Fibroblast of the aortic adventitia (primary cell): ENCODE results near the gene GPR62. TPM values are rescaled to one million over a fixed set of nuclear protein-coding genes. Genes with fewer than 3 reads are reported as not detected.
"Not testable (repeated sequence)": the region's sequence is repeated elsewhere in the genome, so short reads cannot be mapped to it uniquely, and the experiment has no call there.

ENCODE experiments used
- DNase-seq: peaks from one replicate; pipeline ENCODE4 v3.0.0-alpha.2; 2010; ENCODE audit warnings: low read depth
- H3K4me3 ChIP-seq: 2 replicates; pipeline ENCODE4 v1.5.1; 2011; ENCODE audit warnings: low read depth, mild to moderate bottlenecking, control low read depth, low read length, moderate library complexity
- total RNA-seq: library from RNA; depleted of rRNA; stranded (reverse); fragments of >200 nt; gene quantifications from 2 replicates; pipeline ENCODE4 v1.2.3, GENCODE V29; 2012; ENCODE audit warnings: low replicate concordance
- TF ChIP-seq, protein P1 (sequence below): IDR thresholded peaks from 2 replicates; pipeline ENCODE4 v1.5.1; 2011; ENCODE audit warnings: mild to moderate bottlenecking, low read length, control low read depth, inconsistent platforms; ENCODE audit not compliant: insufficient read depth

Gene GPR62, protein sequence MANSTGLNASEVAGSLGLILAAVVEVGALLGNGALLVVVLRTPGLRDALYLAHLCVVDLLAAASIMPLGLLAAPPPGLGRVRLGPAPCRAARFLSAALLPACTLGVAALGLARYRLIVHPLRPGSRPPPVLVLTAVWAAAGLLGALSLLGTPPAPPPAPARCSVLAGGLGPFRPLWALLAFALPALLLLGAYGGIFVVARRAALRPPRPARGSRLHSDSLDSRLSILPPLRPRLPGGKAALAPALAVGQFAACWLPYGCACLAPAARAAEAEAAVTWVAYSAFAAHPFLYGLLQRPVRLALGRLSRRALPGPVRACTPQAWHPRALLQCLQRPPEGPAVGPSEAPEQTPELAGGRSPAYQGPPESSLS
- total RNA-seq = 0.09 TPM in 1 of 2 replicates, not detected in the other

DNA sequence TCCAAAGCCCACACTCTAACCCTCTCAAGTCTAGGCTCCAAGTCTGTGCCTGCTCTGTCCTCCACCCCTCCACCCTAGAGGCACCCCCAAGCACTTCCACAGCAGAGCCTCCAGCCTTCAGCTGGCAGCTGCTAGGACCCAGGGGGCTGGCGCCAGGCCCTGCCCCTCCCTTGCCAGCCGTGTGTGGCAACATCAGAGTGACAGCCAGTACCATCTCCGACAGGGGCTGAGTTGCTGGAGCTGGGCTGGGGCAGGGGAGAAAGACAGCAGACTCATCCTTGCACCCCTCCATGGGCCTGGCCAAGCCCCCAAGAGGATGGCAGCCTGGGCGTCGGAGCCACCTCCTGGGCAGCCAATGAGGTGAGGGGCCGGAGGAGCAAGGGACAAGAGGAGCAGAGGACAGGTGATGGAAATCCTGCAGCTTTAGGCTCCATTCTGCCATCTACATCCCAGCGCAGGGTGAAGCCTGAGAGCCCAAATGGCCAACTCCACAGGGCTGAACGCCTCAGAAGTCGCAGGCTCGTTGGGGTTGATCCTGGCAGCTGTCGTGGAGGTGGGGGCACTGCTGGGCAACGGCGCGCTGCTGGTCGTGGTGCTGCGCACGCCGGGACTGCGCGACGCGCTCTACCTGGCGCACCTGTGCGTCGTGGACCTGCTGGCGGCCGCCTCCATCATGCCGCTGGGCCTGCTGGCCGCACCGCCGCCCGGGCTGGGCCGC lies at the start of gene GPR62:
GPR62 (plus strand) TSS at position 207 of the 718 bp plus-strand sequence; CDS start at position 479, 272 bp downstream.
- H3K4me3 ChIP-seq = no peak within 1 kb of the TSS
- DNase-seq = no peak
- TF ChIP-seq, protein P1, sequence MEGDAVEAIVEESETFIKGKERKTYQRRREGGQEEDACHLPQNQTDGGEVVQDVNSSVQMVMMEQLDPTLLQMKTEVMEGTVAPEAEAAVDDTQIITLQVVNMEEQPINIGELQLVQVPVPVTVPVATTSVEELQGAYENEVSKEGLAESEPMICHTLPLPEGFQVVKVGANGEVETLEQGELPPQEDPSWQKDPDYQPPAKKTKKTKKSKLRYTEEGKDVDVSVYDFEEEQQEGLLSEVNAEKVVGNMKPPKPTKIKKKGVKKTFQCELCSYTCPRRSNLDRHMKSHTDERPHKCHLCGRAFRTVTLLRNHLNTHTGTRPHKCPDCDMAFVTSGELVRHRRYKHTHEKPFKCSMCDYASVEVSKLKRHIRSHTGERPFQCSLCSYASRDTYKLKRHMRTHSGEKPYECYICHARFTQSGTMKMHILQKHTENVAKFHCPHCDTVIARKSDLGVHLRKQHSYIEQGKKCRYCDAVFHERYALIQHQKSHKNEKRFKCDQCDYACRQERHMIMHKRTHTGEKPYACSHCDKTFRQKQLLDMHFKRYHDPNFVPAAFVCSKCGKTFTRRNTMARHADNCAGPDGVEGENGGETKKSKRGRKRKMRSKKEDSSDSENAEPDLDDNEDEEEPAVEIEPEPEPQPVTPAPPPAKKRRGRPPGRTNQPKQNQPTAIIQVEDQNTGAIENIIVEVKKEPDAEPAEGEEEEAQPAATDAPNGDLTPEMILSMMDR = no peak

DNA sequence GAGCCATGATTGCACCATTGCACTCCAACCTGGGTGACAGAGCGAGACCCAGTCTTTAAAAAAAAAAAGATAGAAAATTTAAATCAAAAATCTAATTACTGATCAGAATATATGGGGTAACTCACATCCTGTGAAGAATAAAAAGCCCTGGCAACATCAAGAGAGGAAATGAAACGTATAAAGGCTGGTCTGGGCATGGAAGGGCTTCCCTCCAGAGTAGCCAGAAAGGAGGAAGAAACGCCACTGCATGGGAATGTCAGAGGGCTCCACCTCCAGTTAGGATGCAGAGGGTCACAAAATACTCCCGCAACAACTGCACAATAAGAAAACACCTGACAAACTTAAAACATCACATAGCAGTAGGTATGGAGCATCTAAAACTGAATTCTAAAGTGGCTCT lies 47.2 kb upstream of the GPR62 start:
- TF ChIP-seq, protein P1 = no peak
- no peak overlapping the region for H3K4me3 ChIP-seq
- DNase-seq = no peak

DNA sequence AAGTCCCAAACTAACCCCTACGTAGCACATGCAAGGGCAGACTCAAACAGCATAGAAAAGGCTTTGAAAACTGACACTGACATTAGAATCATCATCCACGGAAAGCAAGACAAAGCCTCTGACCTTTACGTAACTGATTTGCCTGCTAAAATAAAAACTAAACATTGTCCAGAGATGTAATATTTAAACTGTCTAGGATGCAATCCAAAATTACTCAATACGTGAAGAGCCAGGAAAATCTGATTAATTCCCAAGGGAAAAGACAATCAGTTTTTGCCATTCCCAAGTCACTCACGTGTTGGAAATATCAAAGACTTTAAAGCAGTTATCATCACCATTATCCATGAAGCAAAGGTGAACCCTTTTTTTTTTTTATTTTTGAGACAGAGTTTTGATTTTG lies 38.8 kb upstream of the GPR62 start:
- peak; percentile 43 for DNase-seq
- TF ChIP-seq, protein P1 = no peak
- no peak overlapping the region for H3K4me3 ChIP-seq

DNA sequence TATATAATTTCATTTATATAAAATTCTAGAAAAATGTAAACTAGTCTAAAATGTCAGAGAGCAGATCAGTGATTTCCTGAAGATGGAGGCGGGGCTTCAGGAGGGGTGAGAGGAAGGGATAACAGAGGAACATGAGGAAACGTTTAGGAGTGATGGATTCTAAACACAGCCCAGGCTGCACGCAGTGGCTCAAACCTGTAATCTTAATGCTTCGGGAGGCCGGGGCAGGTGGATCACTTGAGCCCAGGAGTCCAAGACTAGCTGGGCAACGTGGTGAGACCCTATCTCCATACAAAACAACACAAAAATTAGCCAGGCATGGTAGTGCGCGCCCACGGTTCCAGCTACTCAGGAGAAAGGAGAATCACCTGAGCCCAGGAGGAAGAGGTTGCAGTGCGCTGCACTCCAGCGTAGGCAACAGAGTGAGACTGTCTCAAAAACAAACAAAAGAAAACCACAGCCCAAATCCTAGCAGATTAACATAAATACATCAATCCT lies 34.1 kb upstream of the GPR62 start:
- H3K4me3 ChIP-seq = no peak overlapping the region
- TF ChIP-seq, protein P1 = no peak
- no peak for DNase-seq

DNA sequence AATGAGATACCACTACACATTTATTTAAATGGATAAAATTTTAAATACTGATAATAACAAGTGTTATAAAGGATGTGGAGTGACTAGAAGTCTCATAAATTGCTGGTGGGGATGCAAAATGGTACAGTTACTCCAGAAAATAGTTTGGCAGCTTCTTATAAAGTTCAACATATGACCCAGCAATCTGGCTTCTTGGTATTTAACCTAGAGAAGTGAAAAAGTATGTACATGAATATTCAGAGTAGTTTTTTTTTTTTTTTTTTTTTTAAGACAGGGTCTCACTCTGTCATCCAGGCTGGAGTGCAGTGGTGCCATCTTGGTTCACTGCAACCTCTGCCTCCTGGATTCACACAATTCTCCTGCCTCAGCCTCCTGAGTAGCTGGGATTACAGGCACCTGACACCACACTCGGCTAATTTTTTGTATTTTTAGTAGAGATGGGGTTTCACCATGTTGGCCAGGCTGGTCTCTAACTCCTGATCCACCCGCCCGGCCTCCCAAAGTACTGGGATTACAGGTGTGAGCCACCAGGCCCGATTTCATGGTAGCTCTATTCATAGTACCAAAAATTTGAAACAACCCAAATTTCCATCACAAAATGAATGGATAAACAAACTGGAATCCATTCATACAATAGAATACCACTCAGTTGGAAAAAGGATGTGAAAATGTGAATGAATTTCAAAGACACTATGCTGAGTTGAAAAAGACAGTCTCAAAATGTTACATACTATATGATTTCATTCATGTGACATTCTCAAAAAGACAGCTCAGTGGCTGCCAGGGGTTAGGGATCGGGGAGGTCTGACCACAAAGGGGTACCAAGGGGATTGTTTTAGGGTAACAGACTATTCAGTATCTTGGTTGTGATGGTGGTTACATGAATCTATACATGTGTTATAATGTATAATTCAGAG lies 27.9 kb upstream of the GPR62 start:
- no peak overlapping the region for H3K4me3 ChIP-seq
- no peak for DNase-seq
- TF ChIP-seq, protein P1 = no peak

DNA sequence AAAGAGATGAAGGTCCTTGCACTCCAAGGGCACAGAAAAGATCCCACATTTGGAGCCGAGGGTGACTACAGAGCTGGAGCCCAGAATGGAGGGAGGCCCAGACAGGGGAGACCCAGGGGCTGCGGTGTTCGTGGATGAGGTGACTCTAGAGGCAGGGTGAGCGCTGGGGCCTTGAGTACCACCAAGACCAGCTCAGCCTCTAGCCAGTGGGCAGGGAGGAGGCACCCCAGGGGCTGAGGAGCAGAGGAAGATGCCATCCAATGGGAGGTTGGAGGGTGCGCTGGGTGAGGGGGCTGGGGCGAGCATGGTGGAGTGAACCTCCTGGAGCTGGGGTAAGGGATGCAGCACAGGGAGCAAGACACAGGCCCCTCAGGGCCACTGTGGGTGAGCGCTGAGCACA lies 26.7 kb upstream of the GPR62 start:
- DNase-seq = no peak
- TF ChIP-seq, protein P1 = no peak
- no peak overlapping the region for H3K4me3 ChIP-seq

DNA sequence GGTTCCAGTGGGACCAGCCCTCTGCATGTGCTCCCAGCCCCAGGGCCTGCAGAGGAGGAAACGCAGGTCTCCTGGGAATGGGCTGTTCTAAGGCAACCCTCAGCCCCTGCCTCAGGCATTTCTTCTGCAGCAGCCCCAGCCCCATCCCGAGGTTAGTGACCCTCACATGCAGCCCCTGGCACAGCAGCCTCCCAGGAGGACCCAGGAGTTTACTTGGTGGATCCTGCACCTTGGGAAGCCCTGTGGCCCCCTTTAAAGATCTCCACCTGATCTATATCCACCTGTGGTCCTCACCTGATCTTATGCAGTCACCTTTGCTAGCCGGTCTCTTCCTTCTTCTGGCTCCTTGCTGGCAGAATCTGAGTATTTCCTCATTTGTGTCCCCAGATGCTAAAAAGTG lies 26.2 kb upstream of the GPR62 start:
- H3K4me3 ChIP-seq, DNase-seq: not testable (repeated sequence)
